GM21576 (cell line): Measurements from ENCODE around the gene MAFB.

Experiments used
- ATAC-seq: cut with Tn5 transposase; IDR thresholded peaks from one replicate; pipeline ENCODE4 v1.9.1; 2021; ENCODE audit warnings: mild to moderate bottlenecking, moderate library complexity; ENCODE audit not compliant: unreplicated experiment

The MAFB gene

DNA sequence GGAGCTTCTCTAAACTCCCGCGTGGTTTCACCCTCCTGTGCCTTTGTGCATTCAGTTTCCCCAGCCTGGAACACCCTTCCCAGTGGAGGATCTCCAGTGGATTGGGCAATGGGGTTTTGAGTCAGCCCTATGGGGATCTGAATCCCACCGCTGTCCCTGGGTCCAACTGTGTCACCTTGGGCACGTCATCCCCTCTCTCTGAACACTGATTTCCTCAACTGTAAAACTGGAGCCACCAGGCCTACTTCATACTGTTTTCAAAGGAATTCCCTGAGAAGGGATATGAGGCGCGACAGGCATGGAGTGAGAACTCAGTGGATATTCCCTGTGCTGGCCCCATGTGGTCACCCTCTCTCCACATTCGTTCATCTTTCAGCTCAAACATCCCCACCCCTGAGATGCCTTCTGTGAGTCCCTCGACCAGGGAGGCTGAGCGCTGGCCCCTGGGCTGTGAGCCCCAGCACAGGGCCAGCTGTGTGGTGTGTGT lies 25.7 kb downstream of the MAFB start:
- ATAC-seq, result no peak

DNA sequence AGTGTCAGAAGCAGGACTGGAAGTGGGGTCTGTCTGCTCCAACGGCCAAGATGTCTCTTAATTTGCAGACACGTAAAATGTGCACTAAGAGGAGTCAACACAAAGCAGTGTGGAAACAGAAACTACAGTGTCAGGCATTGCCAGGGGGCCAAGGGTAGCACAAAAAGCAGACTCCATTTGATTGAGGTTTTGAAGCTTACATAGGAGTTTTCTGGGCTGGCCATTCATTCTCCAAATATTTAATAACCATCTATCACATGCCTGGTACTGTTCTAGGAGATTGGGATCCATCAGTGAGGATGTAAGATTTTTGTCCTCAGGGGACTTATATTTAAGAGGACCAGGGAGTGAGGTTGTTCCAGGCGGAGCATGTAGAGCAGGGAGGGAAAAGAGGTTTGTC lies 29.5 kb downstream of the MAFB start:
- ATAC-seq, result no peak

DNA sequence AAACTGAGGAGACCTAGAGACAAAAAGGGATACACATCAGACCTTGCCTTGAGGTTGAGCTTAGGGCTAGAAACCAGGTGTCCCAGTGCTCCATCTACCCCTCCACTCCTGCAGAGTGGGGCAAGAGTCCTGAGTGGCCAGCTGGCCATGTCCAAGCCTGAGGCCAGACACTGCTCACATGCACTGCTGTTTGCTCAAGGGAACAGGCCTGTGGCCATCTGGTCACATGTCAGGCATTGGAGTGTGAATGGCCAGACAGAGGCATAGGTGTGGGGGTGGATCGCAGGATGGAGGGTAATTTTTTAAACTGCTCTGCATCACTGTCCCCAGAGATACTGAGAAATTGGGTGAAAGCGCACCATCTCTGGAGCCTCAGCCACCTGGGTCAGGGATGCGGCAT lies 30.5 kb downstream of the MAFB start:
- no peak for ATAC-seq

DNA sequence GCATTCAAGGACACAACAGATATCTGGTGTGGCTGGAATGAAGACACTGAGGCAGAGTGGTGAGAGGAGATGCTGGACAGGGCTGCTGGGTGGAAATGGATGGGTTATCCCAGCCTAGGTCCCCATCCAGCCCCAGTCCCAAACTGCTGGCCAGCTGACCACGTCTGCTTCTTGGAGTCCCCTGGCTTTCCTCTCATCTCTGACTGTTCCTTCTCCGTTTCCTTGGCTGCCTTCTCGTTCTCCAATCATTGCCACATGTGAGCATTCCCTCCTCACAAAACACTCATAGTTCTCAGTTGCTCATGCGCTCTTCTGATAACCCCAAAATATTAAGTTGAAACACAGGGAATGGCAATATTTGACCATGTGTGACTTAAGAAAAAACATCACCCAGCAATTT lies 31.5 kb downstream of the MAFB start:
- no peak for ATAC-seq

DNA sequence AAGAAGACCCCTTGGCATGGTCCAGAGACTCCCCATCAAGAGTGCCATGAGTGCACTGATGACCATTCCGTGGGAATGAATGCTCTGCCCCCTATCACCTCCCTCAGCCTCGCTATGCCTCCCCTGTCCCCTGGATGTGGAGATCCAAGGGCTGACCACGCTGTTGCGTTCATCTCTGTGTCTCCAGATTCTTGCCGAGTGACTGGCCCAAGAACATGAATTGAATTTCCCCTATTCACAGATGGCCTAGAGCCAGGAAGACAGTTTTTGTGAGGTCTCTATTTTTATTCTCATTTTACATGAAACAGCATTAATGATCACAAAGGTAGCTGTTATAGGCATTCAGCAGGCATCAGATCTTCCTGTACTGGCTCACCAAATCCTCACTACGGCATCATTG lies 33.6 kb downstream of the MAFB start:
- ATAC-seq, result no peak

DNA sequence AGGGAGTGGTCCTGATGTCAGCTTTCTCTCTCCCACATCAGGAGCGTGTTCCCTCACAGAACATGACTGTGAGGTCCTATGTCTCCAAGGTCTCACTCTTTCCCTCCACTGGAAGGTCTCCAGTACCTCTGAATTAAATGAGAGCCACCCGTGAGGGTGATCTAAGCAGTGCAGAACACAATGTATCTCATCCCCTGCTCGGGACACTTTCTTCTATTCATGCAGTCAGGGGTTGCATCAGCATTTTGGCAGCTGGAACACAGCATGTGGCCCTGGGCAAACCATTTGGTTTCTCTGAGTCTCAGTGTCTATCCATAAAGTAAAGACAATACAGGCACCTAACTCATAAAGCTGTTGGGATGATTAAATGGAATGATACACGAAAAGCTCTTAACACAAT lies 34.2 kb downstream of the MAFB start:
- ATAC-seq, result no peak

DNA sequence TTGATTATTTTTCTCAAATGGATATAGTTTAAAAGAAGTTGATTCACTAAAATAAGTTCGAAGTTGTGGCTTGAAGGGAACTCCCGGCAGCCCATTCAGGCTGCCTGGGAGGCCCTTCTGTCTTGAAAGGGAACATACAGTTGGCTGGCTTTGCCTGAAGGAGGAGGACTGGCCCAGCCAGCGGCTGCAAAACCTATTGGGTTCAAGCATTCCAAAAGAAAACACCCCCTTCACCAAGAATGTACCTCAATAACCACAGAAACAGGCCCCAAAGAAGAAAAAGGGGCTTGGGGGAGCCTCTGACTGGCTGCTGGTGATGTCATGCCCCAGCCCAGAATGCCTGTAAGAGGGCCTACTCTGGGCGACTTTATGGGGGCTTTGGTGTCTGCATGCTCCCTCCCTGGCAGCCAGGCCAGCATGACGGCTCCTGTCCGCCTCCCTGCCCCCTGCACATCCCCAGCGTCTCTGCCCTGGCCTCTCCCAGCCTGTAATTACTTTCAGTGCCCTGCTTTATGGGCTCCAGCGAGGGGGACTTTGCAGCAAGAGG lies 36.5 kb downstream of the MAFB start:
- no peak for ATAC-seq

DNA sequence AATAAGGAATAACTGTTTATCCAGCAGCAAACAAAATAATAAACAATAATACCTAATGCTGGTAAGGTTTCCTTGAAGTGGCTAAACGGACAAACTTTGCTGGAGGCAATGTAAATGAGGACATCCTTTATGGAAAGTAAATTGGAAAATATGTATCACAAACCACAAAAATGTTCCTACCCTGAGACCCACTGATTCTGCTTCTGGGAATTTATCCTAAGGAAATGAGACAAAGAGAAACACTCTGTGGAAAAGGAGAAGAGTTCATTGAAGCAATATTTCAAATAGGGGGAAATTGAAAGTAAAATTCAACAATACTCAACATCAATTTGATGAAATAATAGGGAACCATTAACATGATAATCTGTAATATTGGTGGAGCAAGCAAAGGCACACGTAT lies 37.9 kb downstream of the MAFB start:
- ATAC-seq, result no peak

DNA sequence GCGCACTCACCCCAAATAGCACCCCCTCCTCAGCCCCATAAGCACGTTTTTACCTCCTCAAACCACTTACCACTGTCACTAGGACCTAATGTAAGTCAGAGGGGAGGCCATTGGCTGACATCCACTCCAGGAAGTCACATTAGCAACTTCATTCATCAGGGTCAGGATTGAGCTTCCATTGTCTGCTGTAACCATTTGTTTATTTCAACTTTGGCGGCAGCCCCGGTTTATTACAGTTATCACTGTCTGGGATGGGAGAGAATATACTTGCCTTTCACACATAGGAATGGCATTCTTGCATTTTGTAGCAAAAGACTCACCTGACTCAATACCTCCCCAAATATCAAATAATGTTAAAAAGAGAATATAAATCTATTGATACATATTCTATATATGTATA lies 38.3 kb downstream of the MAFB start:
- ATAC-seq, result no peak

DNA sequence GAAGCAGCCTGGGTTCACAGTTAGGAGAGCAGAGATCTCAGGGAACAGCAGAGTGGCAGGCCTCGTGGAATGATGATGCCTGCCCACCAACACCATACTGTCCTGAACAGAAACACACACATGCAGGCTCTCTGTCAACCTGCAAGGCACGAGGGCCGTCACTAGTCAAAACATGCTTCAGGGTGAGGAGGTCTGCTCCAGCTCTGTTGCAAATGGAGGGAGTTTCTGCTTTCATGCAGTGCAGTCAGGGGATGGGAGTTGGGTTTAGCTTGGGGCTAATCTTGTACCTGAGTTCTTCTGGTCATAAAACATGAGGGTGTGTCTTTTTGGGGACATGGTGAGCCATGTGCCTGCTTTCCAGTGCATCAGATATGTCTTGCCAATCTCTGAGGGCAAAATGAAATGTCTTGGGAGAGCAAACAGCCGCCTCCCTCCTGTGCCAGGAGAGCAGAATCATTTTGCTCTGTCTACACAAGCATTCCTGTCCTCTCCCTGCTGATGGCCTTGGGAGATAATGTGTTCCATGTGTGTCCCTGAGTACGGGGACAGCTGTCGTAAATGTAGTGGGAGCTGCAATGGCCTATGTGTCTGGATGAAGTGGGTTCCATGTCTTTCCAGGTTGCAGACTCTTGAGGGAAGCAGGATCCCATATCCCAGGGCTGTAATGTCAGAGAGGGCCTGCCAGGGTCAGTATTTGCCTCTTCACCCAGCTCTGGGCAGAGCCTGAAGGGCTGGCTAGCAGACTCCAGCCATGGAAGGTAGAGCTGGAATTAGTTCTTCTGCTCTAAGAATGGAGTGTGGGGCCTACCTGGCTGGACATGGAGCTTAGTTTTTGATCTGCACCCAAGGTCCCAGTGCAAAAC lies 40.6 kb downstream of the MAFB start:
- ATAC-seq, result no peak

DNA sequence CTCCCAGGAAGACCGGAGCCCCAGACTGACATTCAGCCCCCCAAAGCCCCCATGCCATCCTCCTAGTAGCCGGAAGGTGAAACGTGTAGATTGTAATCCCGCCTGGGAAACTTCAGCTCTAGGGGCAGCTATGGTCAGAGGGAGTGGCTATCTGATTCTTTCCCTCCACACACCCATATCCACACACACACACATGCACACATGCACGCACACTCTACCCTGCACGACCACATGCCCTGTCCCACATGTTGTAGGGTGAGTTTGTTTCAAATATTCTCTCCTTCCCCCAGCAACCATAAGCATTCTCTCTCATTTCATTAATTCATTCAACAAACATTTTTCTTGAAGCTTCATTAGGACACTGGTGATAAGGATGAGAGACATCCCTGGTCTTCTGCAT lies 42.2 kb downstream of the MAFB start:
- no peak for ATAC-seq

DNA sequence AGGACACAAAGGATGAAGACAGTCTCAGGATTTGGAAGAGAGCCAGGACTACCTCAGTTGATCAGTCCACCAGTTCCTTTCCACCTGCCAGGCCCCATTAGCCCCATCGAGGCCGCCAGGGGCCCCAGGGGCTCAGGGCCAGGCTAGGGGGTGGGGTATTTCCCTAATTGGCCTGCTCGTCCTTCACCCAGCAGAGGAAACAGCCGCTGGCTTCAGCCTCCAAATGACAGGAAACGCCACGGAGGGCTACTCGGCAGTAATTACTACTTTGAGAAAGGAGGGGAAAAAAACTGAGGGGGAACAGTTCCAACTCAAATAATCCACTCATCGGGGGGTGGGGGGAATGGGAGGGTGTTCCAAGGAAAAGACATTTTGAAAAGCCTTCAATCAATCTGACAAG lies 42.7 kb downstream of the MAFB start:
- ATAC-seq, result no peak

DNA sequence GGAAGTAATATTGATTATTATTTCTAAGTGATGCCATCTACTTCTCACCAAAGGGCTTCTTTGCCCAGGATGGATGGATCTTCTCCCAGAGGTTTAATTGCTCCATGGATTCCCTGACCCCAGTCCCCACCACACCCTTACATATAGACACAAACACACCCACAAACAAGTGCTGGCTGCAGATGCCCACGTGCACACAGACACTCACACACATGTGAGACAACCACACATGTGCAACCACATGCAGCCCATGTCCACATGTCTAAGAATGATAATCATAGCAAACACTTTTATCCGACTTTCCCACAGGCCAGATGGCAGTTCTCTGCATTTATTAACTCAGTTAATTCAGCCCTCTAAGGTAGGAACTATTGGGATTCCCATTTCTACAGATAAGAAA lies 44.2 kb downstream of the MAFB start:
- no peak for ATAC-seq

DNA sequence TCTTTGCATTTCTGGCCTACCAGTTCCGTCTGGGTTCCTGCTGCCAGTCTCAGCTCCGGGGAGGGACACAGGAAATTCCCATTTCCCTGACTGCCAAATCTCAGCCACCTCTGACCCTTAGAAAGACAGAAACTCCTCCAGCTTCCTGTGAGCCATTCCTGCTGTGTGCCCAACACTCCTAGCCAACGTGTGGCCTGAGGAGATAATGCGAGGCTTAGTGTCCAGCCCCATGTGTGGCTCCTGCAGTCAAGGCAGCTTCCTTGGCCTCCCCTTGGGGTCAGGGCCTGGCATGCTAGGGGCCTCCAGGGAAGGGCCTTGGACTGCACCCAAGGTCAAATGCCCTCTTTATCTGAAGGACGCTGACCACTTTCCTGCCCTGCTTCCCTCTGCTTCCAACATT lies 45.1 kb downstream of the MAFB start:
- no peak for ATAC-seq

DNA sequence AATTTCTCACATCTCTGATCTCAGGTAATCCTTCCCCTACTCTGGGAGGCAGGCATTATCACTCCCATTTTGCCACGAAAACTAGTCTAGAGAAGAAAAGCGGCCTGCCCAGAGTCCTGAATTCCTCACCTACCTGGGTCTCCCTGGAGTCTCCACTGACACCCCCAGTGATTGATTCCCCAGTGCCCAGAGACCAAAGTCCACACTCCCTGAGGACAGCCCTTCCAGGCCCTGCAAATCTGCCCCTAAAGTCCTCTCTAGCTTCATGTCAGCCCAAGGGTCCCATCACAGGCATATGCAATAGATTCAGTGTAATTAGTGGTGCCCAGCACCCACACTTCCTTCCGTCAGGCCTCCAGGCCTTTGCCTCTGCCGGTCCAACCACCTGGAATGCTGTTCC lies 47.2 kb downstream of the MAFB start:
- no peak for ATAC-seq

DNA sequence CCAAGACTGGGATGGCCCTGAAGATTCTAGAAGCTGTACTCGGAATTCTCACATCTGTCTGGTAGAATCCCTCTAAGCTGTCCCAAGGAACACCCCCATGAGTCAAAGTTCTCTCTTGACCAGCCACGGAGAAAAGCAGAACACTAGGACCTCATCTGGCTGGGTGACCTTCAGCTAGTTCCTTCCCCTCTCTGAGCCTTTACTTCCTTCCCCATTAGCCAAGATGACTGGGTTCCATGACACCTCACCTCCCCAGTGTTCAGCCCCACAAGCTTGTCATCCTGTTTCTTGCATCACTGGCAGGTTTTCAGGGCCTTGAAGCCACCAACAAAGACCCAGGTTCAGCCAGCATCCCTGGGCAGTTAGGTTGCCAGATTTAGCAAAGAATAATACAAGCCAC lies 47.8 kb downstream of the MAFB start:
- no peak for ATAC-seq

DNA sequence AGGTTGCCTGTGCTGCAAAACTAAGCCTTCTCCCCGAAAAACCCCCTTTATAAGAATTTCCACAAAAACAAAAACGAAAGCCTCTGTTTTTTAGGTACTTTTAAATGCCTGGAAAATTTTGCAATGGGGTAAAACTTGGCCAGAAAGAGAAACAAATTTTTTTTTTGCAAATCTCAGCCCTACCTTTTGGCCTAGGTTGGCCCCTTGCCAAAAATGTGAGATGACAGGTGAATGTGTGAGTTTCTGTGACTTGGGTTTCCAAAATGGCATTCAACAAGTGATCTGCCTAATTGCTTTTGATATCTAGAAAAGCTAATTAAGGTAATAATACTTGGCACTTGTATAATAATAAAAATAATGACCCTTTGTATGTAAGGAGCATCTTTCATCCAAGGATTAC lies 48.4 kb downstream of the MAFB start:
- no peak for ATAC-seq

DNA sequence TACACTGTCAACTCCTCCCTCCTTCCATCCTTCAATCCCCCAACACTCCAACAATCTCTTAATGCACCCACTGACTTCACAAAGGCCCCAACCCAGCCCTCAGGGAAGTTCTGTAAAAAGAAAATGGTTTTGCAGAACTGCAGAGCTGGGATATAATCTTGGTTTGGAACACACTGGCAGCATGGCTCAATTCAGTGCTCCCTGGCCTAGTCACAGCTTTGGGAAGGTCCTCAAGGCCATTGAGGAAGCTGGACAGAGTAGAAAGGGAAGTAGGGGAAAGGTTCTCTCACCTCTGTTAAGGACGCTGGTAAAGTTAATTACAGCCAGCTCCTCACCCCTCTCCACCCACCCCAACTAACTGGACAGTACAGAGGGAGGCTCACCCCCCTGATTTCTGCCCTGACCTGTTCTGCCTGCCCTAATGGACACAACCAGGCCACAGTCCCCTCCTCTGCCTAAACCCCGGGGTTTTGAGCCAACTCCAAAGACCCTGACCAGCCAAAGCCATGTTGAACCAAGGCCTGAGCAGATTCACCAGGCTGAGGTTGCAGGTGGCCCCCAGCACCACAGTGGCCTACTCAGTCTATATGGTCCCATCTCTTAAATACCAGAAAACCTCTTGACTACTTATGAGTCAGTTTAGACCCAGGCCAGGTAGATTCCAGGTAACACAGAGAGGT lies 49.2 kb downstream of the MAFB start:
- no peak for ATAC-seq

DNA sequence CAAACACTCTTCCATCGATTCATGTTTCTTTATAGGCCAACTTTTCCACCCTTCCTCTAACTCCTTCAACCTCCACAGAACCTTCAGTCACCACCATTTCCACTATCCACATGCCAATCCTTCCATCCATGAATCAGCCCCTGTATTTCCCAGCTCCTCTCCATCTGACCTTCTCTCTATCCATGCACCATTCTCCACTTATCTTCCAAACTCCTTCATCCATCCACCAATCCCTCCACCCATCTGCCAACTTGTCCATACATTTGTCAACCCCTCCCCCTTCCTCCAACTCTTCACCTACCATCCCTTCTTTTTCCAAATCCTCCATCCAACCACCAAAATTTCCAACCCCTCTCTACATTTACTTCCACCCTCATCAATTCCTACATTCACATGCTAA lies 49.9 kb downstream of the MAFB start:
- no peak for ATAC-seq

DNA sequence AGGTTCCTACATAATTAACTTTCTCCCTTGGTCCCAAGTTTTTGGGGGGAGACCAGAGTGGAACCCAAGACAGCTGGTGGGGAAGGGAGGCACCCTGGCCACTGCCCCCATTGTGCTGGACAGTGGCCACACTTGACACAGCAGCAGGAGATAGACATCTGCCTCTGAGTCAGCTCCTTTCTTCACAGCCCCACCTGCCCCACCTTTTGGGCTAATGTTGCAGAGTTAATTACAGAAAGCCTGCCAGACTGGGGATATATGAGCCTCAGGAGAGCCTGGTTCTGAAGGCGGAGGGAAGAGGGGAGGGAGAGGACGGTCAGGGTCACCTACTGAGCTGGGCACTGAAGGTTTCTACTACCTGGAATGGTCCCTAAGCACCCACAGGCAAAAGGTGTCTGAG lies 50.6 kb downstream of the MAFB start:
- ATAC-seq, result no peak

DNA sequence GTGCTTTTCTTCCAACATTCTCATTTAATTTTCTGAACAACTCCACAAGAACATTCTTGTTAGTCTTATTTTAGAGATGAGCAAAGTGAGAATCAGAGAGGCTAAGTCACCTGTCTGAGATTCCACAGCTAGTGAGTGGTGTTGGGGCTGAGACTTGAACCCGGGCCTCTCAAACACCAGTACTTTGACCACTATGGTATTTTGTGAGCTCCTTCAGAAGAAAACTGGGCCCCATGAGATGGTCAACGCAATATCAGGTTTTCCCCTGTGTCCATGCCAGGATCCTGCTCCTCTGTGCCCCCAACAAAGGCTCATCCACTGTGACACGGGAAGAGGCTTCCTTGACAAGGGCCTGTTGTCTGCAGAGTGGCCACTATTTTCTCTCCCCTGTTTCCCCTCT lies 51.9 kb downstream of the MAFB start:
- no peak for ATAC-seq

DNA sequence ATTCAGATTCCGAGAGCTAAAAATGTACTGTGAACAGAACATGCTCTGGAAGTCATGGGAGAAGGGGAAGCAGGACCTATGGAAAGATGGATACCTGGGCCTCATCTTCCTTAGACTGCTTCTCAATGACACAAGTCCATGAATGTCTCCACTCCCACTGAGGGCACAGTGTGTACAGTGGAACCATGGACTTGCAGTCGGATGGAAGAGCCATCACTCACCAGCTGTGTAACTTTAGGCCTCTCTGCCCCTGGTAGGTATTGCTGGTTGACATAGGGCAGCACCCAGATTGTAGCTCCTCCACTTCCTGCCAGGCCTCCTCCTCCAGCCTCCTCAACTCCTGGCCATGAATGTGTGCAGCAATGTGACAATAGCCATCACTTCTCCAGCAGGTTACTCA lies 52.5 kb downstream of the MAFB start:
- ATAC-seq, result no peak
